SK-N-MC (cell line): Measurements from ENCODE around the gene MMP27.

Source experiments
- EZH2 ChIP-seq: fragments of 200-600 bp; sonication (generic); IDR thresholded peaks from one replicate; pipeline ENCODE4 v1.6.1; 2017; ENCODE audit warnings: antibody characterized with exemption
- POLR2AphosphoS5 ChIP-seq: IDR thresholded peaks from 2 replicates; pipeline ENCODE4 v1.6.1; 2012; ENCODE audit warnings: mild to moderate bottlenecking, low read depth, low read length, borderline replicate concordance

DNA sequence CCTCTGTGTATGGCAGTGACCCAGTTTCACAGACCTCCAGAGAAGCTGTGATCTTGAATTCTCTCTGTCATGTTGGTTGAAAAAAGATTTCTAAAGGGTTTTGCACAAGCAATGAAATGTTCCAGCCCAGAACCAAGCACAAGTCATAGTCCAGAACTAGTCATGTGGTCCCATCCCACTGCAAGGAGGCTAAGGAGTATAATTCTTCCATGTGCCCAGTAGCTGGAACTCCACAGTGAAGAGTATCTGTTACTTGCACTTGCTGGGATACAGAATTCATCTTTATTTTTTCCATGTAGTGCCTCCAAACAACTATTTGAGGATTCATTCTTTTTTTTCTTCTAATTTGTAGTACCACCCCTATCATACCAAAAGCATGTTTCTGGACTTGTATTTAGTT, 29.1 kb upstream of the MMP27 start:
- TF ChIP-seq POLR2AphosphoS5: no peak
- no peak for TF ChIP-seq EZH2
